Liver (tissue), 9 donors: ENCODE measurements around the gene CARMIL1. TPM values are rescaled to one million over a fixed set of nuclear protein-coding genes. Genes with fewer than 3 reads are reported as not detected.

Experiments
- DNase-seq: peaks from one replicate; pipeline ENCODE4 v3.0.0-alpha.2; 2017; ENCODE audit warnings: low spot score
- H3K27ac ChIP-seq, 2 donors: one replicate each; pipeline ENCODE4 v1.7.0; 2013; ENCODE audit warnings: inconsistent platforms in 2 of 2, low read length in 2 of 2, control low read depth in 1 of 2, low read depth in 1 of 2, mild to moderate bottlenecking in 1 of 2
- H3K27me3 ChIP-seq, 4 donors: one replicate each; pipeline versions ENCODE4 v1.6.1 to v1.7.0; 2013; ENCODE audit warnings: low read length in 3 of 4, inconsistent platforms in 1 of 4, mild to moderate bottlenecking in 1 of 4, moderate library complexity in 1 of 4; ENCODE audit not compliant: control insufficient read depth in 4 of 4, insufficient read depth in 4 of 4
- H3K36me3 ChIP-seq, 4 donors: one replicate each; pipeline versions ENCODE4 v1.6.1 to v1.7.0; 2013; ENCODE audit warnings: low read length in 3 of 4, mild to moderate bottlenecking in 3 of 4, low read depth in 1 of 4, moderate library complexity in 1 of 4; ENCODE audit not compliant: control insufficient read depth in 4 of 4, insufficient read depth in 3 of 4
- H3K4me1 ChIP-seq, 4 donors: one replicate each; pipeline versions ENCODE4 v1.6.1 to v1.7.0; 2013; ENCODE audit warnings: low read length in 3 of 4, mild to moderate bottlenecking in 3 of 4, moderate library complexity in 1 of 4; ENCODE audit not compliant: control insufficient read depth in 4 of 4, insufficient read depth in 4 of 4
- H3K4me3 ChIP-seq, 3 donors: one replicate each; pipeline versions ENCODE4 v1.6.1 to v1.7.0; 2013; ENCODE audit warnings: low read length in 3 of 3, control low read depth in 1 of 3, low read depth in 1 of 3, mild to moderate bottlenecking in 1 of 3
- H3K9ac ChIP-seq, 2 donors: one replicate each; pipeline ENCODE4 v1.7.0; 2013; ENCODE audit warnings: low read length in 2 of 2, mild to moderate bottlenecking in 2 of 2, moderate library complexity in 2 of 2, control low read depth in 1 of 2, low read depth in 1 of 2
- H3K9me3 ChIP-seq, 4 donors: one replicate each; pipeline versions ENCODE4 v1.6.1 to v1.7.0; 2013; ENCODE audit warnings: low read length in 3 of 4; ENCODE audit not compliant: control insufficient read depth in 4 of 4
- EGR1 ChIP-seq, 2 donors: IDR thresholded peaks; 2 replicates each; pipeline ENCODE4 v1.6.1; 2016 to 2018; ENCODE audit warnings: antibody characterized with exemption in 2 of 2, low read depth in 2 of 2
- FOXA1 ChIP-seq: IDR thresholded peaks from 2 replicates; pipeline ENCODE4 v1.6.1; 2016; ENCODE audit warnings: antibody characterized with exemption
- FOXA2 ChIP-seq: IDR thresholded peaks from 2 replicates; pipeline ENCODE4 v1.6.1; 2016; ENCODE audit warnings: antibody characterized with exemption
- HNF4A ChIP-seq, 2 donors: conservative IDR thresholded peaks; 2 replicates each; pipeline ENCODE4 v1.6.1; 2016; ENCODE audit warnings: antibody characterized with exemption in 2 of 2, mild to moderate bottlenecking in 2 of 2
- HNF4G ChIP-seq: IDR thresholded peaks from 2 replicates; pipeline ENCODE4 v1.6.1; 2016; ENCODE audit warnings: antibody characterized with exemption
- JUND ChIP-seq, 2 donors: IDR thresholded peaks; 2 replicates each; pipeline ENCODE4 v1.6.1; 2016; ENCODE audit warnings: antibody characterized with exemption in 2 of 2
- NR2F2 ChIP-seq: IDR thresholded peaks from 2 replicates; pipeline ENCODE4 v1.6.1; 2016; ENCODE audit warnings: antibody characterized with exemption
- RAD21 ChIP-seq, 2 donors: IDR thresholded peaks; 2 replicates each; pipeline ENCODE4 v1.6.1; 2016; ENCODE audit warnings: antibody characterized with exemption in 2 of 2, mild to moderate bottlenecking in 2 of 2
- SP1 ChIP-seq: IDR thresholded peaks from 2 replicates; pipeline ENCODE4 v1.6.1; 2018; ENCODE audit warnings: antibody characterized with exemption, mild to moderate bottlenecking
- WGBS: extraction: QIAGEN DNeasy Blood & Tissue Kit; methylation state at CpG from one replicate; pipeline ENCODE4 v1.1.7; 2013; 5-methylcytosine and 5-hydroxymethylcytosine counted together
- polyA plus RNA-seq, 2 donors: library from polyadenylated mRNA; stranded (reverse) in 1 of 2; unstranded in 1 of 2; fragments of 200-250 nt in 1 of 2; fragments of >200 nt in 1 of 2; fragmentation: Nextera tagmentation in 1 of 2; extraction: Ambion mirVana in 1 of 2; gene quantifications; one replicate each; pipeline versions ENCODE4 v1.2.1 to v1.2.3, GENCODE V29; 2013 to 2015
- total RNA-seq, 2 donors: library from RNA; depleted of rRNA; stranded (reverse); fragments of >200 nt; gene quantifications; one replicate each; pipeline ENCODE4 v1.2.3, GENCODE V29; 2014
- TF ChIP-seq, protein P1 (sequence below): IDR thresholded peaks from 2 replicates; pipeline ENCODE4 v1.6.1; 2016; ENCODE audit warnings: antibody characterized with exemption, mild to moderate bottlenecking
- TF ChIP-seq, protein P2 (sequence below): IDR thresholded peaks from 2 replicates; pipeline ENCODE4 v1.6.1; 2016; ENCODE audit warnings: antibody characterized with exemption
- donor health status: healthy.
- donor health status: healthy.
- donor health status: healthy.
- donor health status: healthy.
- donor health status: healthy.

Gene CARMIL1
- total and polyA plus RNA-seq, 4 donors: 1.4 to 9.5 (median 3.5) TPM

DNA sequence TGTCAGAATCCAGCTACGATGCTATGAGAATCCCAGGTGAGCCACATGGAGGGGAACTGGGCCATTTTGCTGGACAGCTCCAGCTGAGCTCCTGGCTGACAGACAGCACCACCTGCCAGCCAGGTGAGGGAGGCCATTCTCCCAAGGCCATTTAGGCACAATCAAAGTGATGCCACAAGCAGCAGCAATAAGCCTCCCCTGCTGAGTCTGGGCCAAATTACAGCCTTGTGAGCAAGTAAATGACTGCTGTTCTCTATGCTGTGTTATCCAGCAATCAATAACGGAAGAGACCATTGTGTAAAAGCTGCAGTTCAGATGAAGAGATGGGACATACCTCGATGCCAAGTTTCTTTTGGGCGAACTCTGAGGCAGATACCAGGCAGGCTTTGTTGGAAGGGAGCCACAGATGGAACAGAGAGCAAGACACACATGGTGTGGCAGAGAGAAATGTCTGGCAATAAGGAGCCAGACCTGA, 358.8 kb downstream of the CARMIL1 start:
- no peak for DNase-seq
- Histone ChIP-seq H3K9me3 (peaks cover 0 to 6% (median 0%) of the 10 kb centered on the region in 4 donors), H3K27ac (no peak overlapping the region), H3K4me1 (peaks cover 0 to 6% (median 0%) of the 10 kb centered on the region in 4 donors), H3K9ac (no peak overlapping the region), H3K36me3 (no peaks in the 10 kb centered on the region), H3K27me3 (no peaks in the 10 kb centered on the region), H3K4me3 (no peak overlapping the region)
- WGBS: 32% methylated on average over 4 of the region's 4 CpGs
- TF ChIP-seq, protein P1, sequence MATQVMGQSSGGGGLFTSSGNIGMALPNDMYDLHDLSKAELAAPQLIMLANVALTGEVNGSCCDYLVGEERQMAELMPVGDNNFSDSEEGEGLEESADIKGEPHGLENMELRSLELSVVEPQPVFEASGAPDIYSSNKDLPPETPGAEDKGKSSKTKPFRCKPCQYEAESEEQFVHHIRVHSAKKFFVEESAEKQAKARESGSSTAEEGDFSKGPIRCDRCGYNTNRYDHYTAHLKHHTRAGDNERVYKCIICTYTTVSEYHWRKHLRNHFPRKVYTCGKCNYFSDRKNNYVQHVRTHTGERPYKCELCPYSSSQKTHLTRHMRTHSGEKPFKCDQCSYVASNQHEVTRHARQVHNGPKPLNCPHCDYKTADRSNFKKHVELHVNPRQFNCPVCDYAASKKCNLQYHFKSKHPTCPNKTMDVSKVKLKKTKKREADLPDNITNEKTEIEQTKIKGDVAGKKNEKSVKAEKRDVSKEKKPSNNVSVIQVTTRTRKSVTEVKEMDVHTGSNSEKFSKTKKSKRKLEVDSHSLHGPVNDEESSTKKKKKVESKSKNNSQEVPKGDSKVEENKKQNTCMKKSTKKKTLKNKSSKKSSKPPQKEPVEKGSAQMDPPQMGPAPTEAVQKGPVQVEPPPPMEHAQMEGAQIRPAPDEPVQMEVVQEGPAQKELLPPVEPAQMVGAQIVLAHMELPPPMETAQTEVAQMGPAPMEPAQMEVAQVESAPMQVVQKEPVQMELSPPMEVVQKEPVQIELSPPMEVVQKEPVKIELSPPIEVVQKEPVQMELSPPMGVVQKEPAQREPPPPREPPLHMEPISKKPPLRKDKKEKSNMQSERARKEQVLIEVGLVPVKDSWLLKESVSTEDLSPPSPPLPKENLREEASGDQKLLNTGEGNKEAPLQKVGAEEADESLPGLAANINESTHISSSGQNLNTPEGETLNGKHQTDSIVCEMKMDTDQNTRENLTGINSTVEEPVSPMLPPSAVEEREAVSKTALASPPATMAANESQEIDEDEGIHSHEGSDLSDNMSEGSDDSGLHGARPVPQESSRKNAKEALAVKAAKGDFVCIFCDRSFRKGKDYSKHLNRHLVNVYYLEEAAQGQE: peak; percentile 97
- TF ChIP-seq SP1 (no peak), RAD21 (IDR thresholded peaks at IDR 0.05) (peak in 1 of 2 donors; percentile 6), NR2F2 (peak; percentile 21)

DNA sequence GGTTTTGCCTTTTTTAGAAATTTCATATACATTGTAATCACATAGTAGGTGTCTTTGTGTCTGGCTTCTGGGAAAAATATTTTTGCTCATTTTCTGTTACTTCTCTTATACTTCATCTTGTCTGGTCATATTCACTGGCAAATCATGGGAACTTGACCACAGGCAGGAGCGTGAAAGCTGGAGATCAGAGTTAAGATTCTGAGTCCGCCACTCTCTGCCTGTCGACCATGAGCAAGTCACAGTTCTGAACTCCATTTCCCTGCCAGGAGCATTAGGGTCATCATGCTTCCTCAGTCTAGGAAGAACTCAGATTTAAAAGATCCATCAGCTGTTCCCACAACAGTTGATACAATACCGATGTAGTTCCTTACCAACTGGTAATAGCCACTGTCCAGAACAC, 360.5 kb downstream of the CARMIL1 start:
- DNase-seq: no peak
- no peak overlapping the region for H3K27ac ChIP-seq
- 85% methylated on average over 4 of the region's 4 CpGs for WGBS
- H3K9ac ChIP-seq: no peak overlapping the region
- H3K4me1 ChIP-seq: peaks cover 0 to 6% (median 0%) of the 10 kb centered on the region in 4 donors
- peaks cover 0 to 6% (median 0%) of the 10 kb centered on the region in 4 donors for H3K9me3 ChIP-seq
- H3K27me3 ChIP-seq: no peaks in the 10 kb centered on the region
- TF ChIP-seq, protein P2, sequence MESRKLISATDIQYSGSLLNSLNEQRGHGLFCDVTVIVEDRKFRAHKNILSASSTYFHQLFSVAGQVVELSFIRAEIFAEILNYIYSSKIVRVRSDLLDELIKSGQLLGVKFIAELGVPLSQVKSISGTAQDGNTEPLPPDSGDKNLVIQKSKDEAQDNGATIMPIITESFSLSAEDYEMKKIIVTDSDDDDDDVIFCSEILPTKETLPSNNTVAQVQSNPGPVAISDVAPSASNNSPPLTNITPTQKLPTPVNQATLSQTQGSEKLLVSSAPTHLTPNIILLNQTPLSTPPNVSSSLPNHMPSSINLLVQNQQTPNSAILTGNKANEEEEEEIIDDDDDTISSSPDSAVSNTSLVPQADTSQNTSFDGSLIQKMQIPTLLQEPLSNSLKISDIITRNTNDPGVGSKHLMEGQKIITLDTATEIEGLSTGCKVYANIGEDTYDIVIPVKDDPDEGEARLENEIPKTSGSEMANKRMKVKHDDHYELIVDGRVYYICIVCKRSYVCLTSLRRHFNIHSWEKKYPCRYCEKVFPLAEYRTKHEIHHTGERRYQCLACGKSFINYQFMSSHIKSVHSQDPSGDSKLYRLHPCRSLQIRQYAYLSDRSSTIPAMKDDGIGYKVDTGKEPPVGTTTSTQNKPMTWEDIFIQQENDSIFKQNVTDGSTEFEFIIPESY: no peak
- TF ChIP-seq, protein P1: no peak
- no peak for TF ChIP-seq HNF4G
- no peak for TF ChIP-seq HNF4A (conservative IDR thresholded peaks at IDR 0.05)
- TF ChIP-seq EGR1 (IDR thresholded peaks at IDR 0.05; ENCODE audit: low read depth in 2 of 2): no peak
- no peak for TF ChIP-seq FOXA2
- no peak for TF ChIP-seq JUND (IDR thresholded peaks at IDR 0.05)
- no peak for TF ChIP-seq FOXA1
- no peak overlapping the region for H3K4me3 ChIP-seq
- H3K36me3 ChIP-seq: no peaks in the 10 kb centered on the region
